ENCODE results near the gene PPIB.
"Not testable (repeated sequence)": the region's sequence is repeated elsewhere in the genome, so short reads cannot be mapped to it uniquely, and the experiment has no call there.

PPIB gene

DNA sequence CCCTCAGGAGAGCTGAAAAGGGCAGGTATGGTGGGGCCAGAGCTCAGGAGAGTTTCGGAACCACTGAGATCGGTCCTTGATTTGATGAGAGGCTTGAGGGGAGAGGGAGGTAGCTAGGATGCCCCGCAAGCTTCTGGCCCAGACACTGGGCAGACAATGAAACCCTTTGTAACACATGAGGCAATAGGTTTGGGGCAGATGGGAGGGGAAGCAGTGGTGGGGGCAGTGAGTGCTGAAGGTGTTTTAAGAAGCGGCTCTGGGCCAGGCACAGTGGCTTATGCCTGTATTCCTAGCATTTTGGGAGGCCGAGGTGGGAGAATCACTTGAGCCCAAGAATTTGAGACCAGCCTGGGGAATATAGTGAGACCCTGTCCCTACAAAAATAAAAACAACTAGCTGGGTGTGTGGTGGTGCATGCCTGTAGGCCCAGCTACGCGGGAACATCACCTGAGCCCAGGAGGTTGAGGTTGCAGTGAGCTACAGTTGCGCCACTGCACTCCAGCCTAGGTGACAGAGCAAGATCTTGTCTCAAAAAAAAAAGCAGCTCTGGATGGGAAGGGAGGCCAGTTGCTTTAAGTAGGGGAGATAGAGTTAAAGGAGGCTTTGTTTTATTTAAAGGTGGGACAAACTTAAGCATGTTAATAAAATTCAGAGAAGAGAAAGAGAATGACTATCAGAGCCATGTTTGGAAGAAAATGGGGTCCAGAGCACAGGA is 20.9 kb downstream of the PPIB start:
- no peak for DNase-seq (ENCODE audit: low read depth in 2 of 2)

GRCh38 chr15:64138331-64138941 is 24.4 kb downstream of the PPIB start:
- no peak for DNase-seq (ENCODE audit: low read depth in 2 of 2)

DNA sequence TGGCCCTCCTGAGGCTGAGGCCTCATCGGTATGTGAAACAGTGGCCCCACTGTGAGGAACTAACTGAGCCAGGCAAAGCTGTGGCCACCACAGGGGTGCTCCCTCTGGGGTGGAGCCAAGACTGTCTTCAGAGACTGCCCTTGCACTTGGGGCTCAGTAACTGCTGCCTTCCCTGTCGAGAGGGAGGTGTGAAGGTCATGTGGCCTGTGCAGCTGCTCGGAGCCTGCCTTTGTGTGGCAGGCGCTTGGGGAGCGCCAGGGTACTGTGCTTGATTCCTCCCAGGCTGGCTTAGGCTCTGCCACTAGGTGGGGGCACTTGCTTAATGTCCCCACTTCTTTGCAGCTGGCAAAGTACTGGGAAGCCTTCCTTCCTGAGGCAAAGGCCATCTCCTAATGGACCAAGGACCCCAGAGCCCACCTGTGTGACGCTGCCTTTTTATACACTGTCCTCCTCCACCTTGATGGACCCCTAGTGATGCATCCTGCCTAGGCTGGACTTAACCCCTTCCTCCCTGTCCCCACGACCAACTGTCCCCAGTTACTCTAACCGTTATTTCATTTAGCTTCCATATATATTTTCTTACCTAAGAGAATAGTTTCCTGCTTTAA is 25.5 kb downstream of the PPIB start:
- DNase-seq (ENCODE audit: low read depth in 2 of 2) = no peak

GRCh38 chr15:64136347-64136746 is 26.5 kb downstream of the PPIB start:
- no peak for DNase-seq (ENCODE audit: low read depth in 2 of 2)

DNA sequence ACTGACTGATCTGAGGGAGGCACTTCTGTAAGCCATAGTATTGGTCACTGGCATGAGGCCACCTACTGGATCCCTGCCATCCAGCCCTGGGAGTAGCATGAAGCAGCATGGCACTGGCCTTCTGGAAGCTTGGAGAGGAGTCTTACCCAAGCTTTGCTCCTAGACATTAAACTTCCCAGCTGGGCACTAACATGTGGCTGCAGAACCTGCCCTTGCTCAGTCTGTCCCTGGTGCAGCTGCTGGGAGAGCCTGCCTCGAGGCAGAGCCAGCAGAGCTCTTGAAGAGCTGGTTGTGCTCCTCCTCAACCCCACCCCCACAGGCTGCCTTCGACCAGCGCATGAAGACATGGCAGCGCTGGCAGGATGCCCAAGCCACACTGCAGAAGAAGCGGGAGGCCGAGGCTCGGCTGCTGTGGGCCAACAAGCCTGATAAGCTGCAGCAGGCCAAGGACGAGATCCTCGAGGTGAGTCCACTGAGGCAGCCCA is 28.4 kb downstream of the PPIB start:
- DNase-seq (ENCODE audit: low read depth in 2 of 2) = no peak

DNA sequence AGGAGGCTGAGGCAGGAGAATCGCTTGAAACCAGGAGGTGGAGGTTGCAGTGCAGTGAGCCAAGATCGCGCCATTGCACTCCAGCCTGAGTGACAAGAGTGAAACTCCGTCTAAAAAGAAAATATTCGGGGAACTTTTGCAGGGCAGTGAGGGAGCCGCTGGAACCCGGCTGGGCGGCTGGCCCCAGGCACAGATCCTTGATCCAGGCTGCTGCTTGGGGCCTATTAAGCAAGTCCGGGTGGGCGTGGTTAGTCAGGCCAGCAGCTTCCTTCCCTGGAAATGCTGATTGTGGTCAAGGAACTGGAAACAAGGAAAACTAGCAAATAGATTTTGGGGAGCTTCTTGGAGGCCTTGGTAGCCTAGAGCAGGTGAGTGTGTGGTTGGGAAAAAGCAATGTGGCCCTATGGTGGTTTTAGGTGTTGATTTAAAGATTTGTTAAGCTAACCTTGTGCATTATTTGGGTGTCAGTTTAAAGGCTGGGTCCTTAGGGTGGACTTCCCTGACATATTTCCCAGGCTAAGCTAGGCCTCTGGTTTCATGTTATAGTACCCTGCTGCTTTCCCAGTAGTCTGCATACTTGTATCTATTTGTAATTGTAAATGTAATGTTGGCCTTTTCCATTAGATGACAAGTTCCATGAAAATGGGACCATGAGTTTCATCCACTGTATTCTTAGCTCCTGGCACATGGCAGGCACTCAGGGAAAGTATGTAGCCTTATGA is 29.0 kb downstream of the PPIB start:
- no peak for DNase-seq (ENCODE audit: low read depth in 2 of 2)

- no peak for DNase-seq (ENCODE audit: low read depth in 2 of 2)
Observed at GRCh38 chr15:64132217-64132616, 30.6 kb downstream of the PPIB start.

- no peak for DNase-seq (ENCODE audit: low read depth in 2 of 2)
Observed at GRCh38 chr15:64131547-64131946, 31.3 kb downstream of the PPIB start.

GRCh38 chr15:64130159-64130558 is 32.7 kb downstream of the PPIB start:
- DNase-seq (ENCODE audit: low read depth in 2 of 2) = no peak

- no peak for DNase-seq (ENCODE audit: low read depth in 2 of 2)
Observed at GRCh38 chr15:64127521-64128270, 35.1 kb downstream of the PPIB start.

DNA sequence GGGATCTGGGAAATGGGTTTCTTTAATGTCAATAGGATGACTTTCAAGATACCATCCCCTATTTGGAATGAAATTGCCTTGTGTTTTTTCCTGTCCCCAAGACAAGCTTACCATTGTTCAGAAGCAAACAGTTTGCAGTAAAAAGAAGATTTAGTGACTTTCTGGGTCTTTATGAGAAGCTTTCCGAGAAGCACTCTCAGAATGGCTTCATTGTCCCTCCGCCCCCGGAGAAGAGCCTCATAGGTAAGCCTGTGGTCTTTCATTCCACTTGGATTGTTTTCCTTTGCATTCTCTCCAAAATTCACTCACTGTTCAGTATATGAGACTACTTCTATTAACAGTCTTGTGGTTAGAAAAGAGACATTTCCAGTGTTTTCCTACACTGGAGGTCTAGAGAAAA is 36.8 kb downstream of the PPIB start:
- no peak for DNase-seq (ENCODE audit: low read depth in 2 of 2)

DNA sequence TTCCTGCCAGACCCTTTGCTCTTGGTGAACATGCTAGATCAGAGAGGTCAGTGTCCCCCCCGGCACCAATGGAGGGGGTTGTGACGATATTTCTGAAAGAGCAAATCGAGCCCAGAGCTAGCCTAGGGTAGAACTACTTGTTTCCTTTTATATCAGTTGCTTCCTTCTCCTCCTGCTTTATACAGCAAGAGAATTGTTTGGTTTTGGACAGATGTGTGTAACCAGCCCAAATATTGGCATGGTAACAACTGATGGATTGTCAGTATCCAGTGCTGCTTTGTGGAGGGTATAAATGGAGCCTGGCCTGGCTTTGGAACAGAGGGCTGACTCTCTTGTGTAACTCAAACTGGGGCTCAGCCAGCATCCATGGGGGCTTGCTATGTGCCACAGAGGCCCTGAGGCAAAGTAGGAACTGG is 39.9 kb downstream of the PPIB start:
- no peak for DNase-seq (ENCODE audit: low read depth in 2 of 2)

DNA sequence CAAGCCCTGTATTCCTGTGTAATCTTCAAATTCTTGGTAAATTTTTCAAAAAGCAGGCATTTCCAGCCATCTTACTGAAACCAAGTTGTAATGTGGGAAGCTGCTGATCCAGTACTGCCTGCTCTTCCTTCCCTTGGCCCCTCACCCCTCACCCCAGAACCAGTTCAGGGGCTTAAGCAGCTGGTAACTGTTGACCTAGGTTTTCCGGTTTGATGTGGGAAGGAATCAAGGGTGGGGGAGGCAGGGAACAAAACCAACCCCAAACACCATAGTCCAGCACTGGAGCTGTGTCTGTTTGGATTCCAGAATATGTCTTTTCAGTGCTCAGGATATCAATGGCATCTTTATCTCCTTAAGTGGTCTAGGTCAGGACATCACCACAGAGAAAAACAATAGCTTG is 40.4 kb downstream of the PPIB start:
- no peak for DNase-seq (ENCODE audit: low read depth in 2 of 2)

- no peak for DNase-seq (ENCODE audit: low read depth in 2 of 2)
Observed at GRCh38 chr15:64121614-64122013, 41.2 kb downstream of the PPIB start.

DNA sequence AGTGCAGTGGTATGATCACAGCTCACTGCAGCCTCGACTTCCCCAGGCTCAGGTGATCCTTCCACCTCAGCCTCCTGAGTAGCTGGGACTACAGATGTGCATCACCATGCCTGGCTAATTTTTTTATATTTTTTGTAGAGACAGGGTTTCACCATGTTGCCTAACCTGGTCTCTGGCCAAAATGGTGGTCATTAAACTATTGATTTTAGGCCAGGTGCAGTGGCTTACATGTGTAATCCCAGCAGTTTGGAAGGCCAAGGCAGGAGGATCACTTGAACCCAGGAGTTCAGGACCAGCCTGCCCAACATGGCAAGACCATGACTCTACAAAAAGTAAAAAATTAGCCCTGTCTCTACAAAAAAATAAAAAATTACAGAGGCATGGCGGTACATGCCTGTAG is 42.5 kb downstream of the PPIB start:
- not testable (repeated sequence) for DNase-seq (ENCODE audit: low read depth in 2 of 2)

DNA sequence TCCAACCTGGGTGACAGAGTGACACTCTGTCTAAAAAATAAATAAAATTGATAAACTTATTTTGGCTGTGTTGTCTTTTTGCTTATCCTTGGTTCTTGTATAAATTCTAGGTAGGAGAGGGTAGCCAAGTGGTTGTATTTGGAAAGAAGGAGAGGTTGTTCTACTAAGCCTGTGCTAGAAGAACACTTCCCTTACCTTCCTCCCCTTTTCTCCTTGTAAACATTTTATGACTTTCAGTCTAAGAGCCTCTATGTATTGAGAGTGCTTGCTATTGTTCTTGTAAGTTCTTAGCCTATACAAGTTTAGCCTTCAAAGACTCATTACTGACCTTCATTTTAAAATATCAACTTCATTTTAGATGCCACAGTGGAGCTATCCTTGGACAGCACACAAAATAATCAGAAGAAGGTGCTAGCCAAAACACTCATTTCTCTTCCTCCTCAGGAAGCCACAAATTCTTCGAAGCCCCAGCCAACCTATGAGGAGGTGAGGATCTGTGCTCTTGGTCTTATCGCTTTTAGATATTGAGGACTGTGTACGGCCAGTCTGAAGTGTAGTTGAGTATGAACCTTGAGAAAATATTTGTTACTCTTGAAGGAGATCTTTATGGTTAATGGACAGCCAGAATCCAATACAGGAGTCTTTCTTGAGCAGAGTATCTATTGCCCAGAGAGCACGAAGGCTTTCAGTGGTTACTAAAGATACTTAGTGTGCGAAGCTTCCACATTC is 44.9 kb downstream of the PPIB start:
- DNase-seq (ENCODE audit: low read depth in 2 of 2) = no peak

GRCh38 chr15:64112904-64113303 is 49.9 kb downstream of the PPIB start:
- no peak for DNase-seq (ENCODE audit: low read depth in 2 of 2)

DNA sequence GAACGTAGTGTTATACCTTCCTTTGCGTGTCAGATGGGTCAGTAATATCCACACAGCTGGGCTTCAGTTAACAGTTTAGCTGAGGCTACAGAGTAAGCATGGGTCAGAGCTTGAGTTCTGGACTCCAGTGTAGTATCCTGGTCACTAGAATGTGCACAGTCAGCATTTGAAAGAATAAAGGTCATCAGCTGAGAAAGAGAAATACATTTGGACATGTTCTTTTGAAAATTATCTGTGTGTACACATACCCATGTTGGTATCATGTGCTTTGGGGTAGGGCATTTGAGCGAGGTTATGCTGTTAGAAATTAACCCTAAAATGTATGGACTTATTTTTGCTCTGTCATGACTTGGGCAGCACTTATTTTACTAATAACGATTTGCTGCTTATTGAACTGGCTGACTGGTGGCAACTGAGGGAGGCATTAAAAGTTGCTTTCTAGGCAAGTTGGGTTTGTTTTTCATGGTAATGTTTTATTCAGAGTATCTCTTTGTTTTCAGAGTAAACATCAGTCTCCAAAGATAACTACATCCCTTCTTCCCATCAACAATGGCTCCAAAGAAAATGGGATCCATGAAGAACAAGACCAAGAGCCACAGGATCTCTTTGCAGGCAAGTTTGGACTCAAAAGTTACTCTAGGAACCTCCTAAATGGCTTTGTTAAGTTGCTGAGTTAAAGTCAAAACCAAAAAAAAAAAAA is 50.6 kb downstream of the PPIB start:
- DNase-seq (ENCODE audit: low read depth in 2 of 2) = no peak

GRCh38 chr15:64111679-64112050 is 51.2 kb downstream of the PPIB start:
- no peak for DNase-seq (ENCODE audit: low read depth in 2 of 2)

- DNase-seq (ENCODE audit: low read depth in 2 of 2) = no peak
Observed at GRCh38 chr15:64110950-64111678, 51.7 kb downstream of the PPIB start.

Data from stimulated activated CD4-positive, alpha-beta T cell treated with anti-CD3 and anti-CD28 coated beads, Interleukin-4, amount 100 ng/mL, for 48 hours (primary cell).